H1 (cell line): ENCODE measurements around the gene LGR4. TPM values are rescaled to one million over a fixed set of nuclear protein-coding genes. Genes with fewer than 3 reads are reported as not detected.

Experiments
- CTCF ChIA-PET: fragments of 300-600 bp; sonication (Branson Sonifier 250); formaldehyde crosslinking; loops from one replicate; lab custom pipeline; 2021; ENCODE audit not compliant: partially characterized antibody; lab: Charles Lee
- POLR2A ChIA-PET: fragments of 300-600 bp; sonication (Branson Sonifier 250); formaldehyde crosslinking; loops from one replicate; lab custom pipeline; 2021; ENCODE audit warnings: inconsistent platforms; ENCODE audit not compliant: partially characterized antibody; lab: Charles Lee
- DNase-seq, 2 experiments: peaks; one replicate each; pipeline versions ENCODE4 v3.0.0 to v3.0.0-alpha.2; 2010 to 2022; ENCODE audit warnings: low spot score in 2 of 2, low read depth in 1 of 2, mixed read lengths in 1 of 2
- FAIRE-seq: peaks from 2 replicates; lab custom pipeline; 2011; peaks lifted over from hg19 to GRCh38; lab: Jason Lieb, UNC
- H2AFZ ChIP-seq: 2 replicates; pipeline ENCODE4 v1.8.1; 2012; ENCODE audit warnings: low read length, inconsistent platforms
- H2AK5ac ChIP-seq: 2 replicates; pipeline ENCODE4 v1.6.1; 2013; ENCODE audit warnings: low read depth, low read length
- H2BK120ac ChIP-seq: replicated peaks from 2 replicates; pipeline ENCODE3; 2013; ENCODE audit warnings: low read depth, low read length, inconsistent platforms
- H2BK12ac ChIP-seq: 2 replicates; pipeline ENCODE4 v1.6.1; 2013; ENCODE audit warnings: low read depth, low read length
- H2BK15ac ChIP-seq: 2 replicates; pipeline ENCODE4 v1.6.1; 2013; ENCODE audit warnings: low read length
- H2BK20ac ChIP-seq: 2 replicates; pipeline ENCODE4 v1.6.1; 2013; ENCODE audit warnings: low read length
- H2BK5ac ChIP-seq: 2 replicates; pipeline ENCODE4 v1.6.1; 2013; ENCODE audit warnings: low read depth, low read length
- H3K14ac ChIP-seq: 2 replicates; pipeline ENCODE4 v1.6.1; 2013; ENCODE audit warnings: inconsistent platforms; ENCODE audit not compliant: insufficient read length
- H3K18ac ChIP-seq: 2 replicates; pipeline ENCODE4 v1.6.1; 2013; ENCODE audit warnings: low read length; ENCODE audit errors: extremely low read depth
- H3K23ac ChIP-seq: 2 replicates; pipeline ENCODE4 v1.6.1; 2013; ENCODE audit warnings: inconsistent platforms; ENCODE audit not compliant: insufficient read length
- H3K23me2 ChIP-seq: 2 replicates; pipeline ENCODE4 v1.6.1; 2013; ENCODE audit warnings: low read depth, low read length
- H3K27ac ChIP-seq: 2 replicates; pipeline ENCODE4 v1.6.1; 2011; ENCODE audit warnings: low read depth, low read length, inconsistent platforms
- H3K27me3 ChIP-seq, 4 experiments: replicated peaks in 1 of 4; 1 replicate in 1 of 4; 2 replicates in 3 of 4; pipeline versions ENCODE4 v1.6.1 to v1.8.1; 2011 to 2013; ENCODE audit warnings: low read length in 3 of 4, mild to moderate bottlenecking in 3 of 4, inconsistent platforms in 2 of 4, mixed read lengths in 2 of 4, moderate library complexity in 1 of 4; ENCODE audit not compliant: control insufficient read depth in 3 of 4, insufficient read depth in 3 of 4; ENCODE audit errors: extremely low read depth in 1 of 4
- H3K36me3 ChIP-seq, 4 experiments: 2 replicates each; pipeline versions ENCODE4 v1.6.1 to v1.8.1; 2011 to 2013; ENCODE audit warnings: mild to moderate bottlenecking in 4 of 4, low read length in 3 of 4, moderate library complexity in 2 of 4, control low read depth in 1 of 4, inconsistent platforms in 1 of 4; ENCODE audit not compliant: insufficient read depth in 4 of 4, control insufficient read depth in 2 of 4
- H3K4ac ChIP-seq: replicated peaks from 2 replicates; pipeline ENCODE3; 2013; ENCODE audit warnings: low read length, low read depth, mixed read lengths, inconsistent platforms; ENCODE audit not compliant: insufficient read length
- H3K4me1 ChIP-seq, 4 experiments: replicated peaks in 1 of 4; 1 replicate in 1 of 4; 2 replicates in 3 of 4; pipeline versions ENCODE4 v1.6.1 to v1.8.1; 2011 to 2013; ENCODE audit warnings: low read length in 3 of 4, inconsistent platforms in 2 of 4, mixed read lengths in 1 of 4; ENCODE audit not compliant: insufficient read depth in 4 of 4, control insufficient read depth in 3 of 4
- H3K4me2 ChIP-seq, 2 experiments: 2 replicates each; pipeline versions ENCODE4 v1.6.1 to v1.8.1; 2011 to 2013; ENCODE audit warnings: low read depth in 2 of 2, low read length in 2 of 2, control low read depth in 1 of 2, inconsistent platforms in 1 of 2, mild to moderate bottlenecking in 1 of 2; ENCODE audit not compliant: insufficient read depth in 1 of 2
- H3K4me3 ChIP-seq, 4 experiments: fragments of 200-600, 300-600 bp in 1 of 4; sonication (generic), shearing (Covaris generic), sonication (Bioruptor Twin) in 1 of 4; 2 replicates each; pipeline versions ENCODE4 v1.5.1 to v1.8.1; 2011 to 2016; ENCODE audit warnings: low read length in 4 of 4, low read depth in 3 of 4, control low read depth in 2 of 4, inconsistent platforms in 2 of 4, mild to moderate bottlenecking in 2 of 4, mixed read lengths in 1 of 4, moderate library complexity in 1 of 4; ENCODE audit not compliant: insufficient read depth in 2 of 4; ENCODE audit errors: extremely low read depth in 1 of 4
- H3K56ac ChIP-seq: replicated peaks from 2 replicates; pipeline ENCODE3; 2013; ENCODE audit warnings: low read depth, mild to moderate bottlenecking, mixed read lengths, low read length, inconsistent platforms; ENCODE audit not compliant: insufficient read length
- H3K79me1 ChIP-seq: 2 replicates; pipeline ENCODE4 v1.6.1; 2013; ENCODE audit warnings: low read depth, low read length, control low read depth
- H3K79me2 ChIP-seq, 2 experiments: 2 replicates each; pipeline versions ENCODE4 v1.6.1 to v1.8.1; 2012 to 2013; ENCODE audit warnings: low read length in 2 of 2, mild to moderate bottlenecking in 2 of 2, inconsistent platforms in 1 of 2; ENCODE audit not compliant: insufficient read depth in 2 of 2, control insufficient read depth in 1 of 2
- H3K9ac ChIP-seq, 4 experiments: replicated peaks in 1 of 4; 1 replicate in 1 of 4; 2 replicates in 3 of 4; pipeline versions ENCODE4 v1.6.1 to v1.8.1; 2011 to 2013; ENCODE audit warnings: low read depth in 3 of 4, low read length in 3 of 4, control low read depth in 2 of 4, mild to moderate bottlenecking in 2 of 4, moderate library complexity in 2 of 4, inconsistent platforms in 1 of 4; ENCODE audit errors: extremely low read depth in 1 of 4
- H3K9me3 ChIP-seq, 2 experiments: 2 replicates each; pipeline versions ENCODE4 v1.6.1 to v1.8.1; 2012 to 2013; ENCODE audit warnings: mild to moderate bottlenecking in 2 of 2, moderate library complexity in 2 of 2, control low read depth in 1 of 2, inconsistent platforms in 1 of 2, low read depth in 1 of 2, low read length in 1 of 2, mixed read lengths in 1 of 2; ENCODE audit not compliant: insufficient read depth in 2 of 2
- H4K20me1 ChIP-seq, 2 experiments: replicated peaks in 1 of 2; 2 replicates each; pipeline versions ENCODE3 to v1.8.1; 2011 to 2013; ENCODE audit warnings: inconsistent platforms in 2 of 2, low read length in 2 of 2, mild to moderate bottlenecking in 1 of 2; ENCODE audit not compliant: insufficient read depth in 2 of 2, control insufficient read depth in 1 of 2
- H4K5ac ChIP-seq: 2 replicates; pipeline ENCODE4 v1.6.1; 2013; ENCODE audit warnings: low read length, low read depth, mixed read lengths, inconsistent platforms; ENCODE audit not compliant: insufficient read length
- H4K8ac ChIP-seq: 2 replicates; pipeline ENCODE4 v1.8.0; 2013; ENCODE audit warnings: mild to moderate bottlenecking, moderate library complexity, low read length, inconsistent platforms; ENCODE audit not compliant: insufficient read depth; ENCODE audit errors: extremely low read depth
- H4K91ac ChIP-seq: replicated peaks from 2 replicates; pipeline ENCODE3; 2013; ENCODE audit warnings: low read length, mixed read lengths, inconsistent platforms; ENCODE audit not compliant: insufficient read length
- BRCA1 ChIP-seq: IDR thresholded peaks from 2 replicates; pipeline ENCODE4 v1.6.1; 2012; ENCODE audit warnings: low read depth, low read length, improper control_type of control experiment
- CREB1 ChIP-seq: IDR thresholded peaks from 2 replicates; pipeline ENCODE4 v1.6.1; 2012; ENCODE audit warnings: inconsistent platforms
- SP2 ChIP-seq: IDR thresholded peaks from 2 replicates; pipeline ENCODE4 v1.6.1; 2012; ENCODE audit warnings: mild to moderate bottlenecking, low read length, inconsistent platforms
- SRF ChIP-seq: IDR thresholded peaks from 2 replicates; pipeline ENCODE4 v1.6.1; 2011; ENCODE audit warnings: mild to moderate bottlenecking, low read depth, low read length, moderate library complexity
- WGBS, 2 experiments: shearing (Covaris generic) in 1 of 2; methylation state at CpG; one replicate each; pipeline versions ENCODE4 v1.1.6 to v1.1.7; 2013 to 2015; ENCODE audit warnings: low lambda C conversion rate in 2 of 2, mixed read lengths in 2 of 2, inconsistent platforms in 1 of 2, low coverage in 1 of 2, missing lambda C conversion rate in 1 of 2; ENCODE audit not compliant: insufficient replicate concordance in 2 of 2, insufficient coverage in 1 of 2, insufficient read length in 1 of 2; ENCODE audit errors: extremely low coverage in 1 of 2, missing lambda C conversion rate in 1 of 2; 5-methylcytosine and 5-hydroxymethylcytosine counted together
- polyA plus RNA-seq, 7 experiments: library from polyadenylated mRNA; depleted of rRNA in 3 of 7; stranded (reverse) in 5 of 7; unstranded in 2 of 7; fragments of >200 nt in 5 of 7; fragments of 200-250 nt in 2 of 7; gene quantifications; 1 replicate in 5 of 7; 2 replicates in 1 of 7; 4 replicates in 1 of 7; pipeline versions ENCODE4 v1.2.1 to v1.2.3, GENCODE V29; 2011 to 2013; ENCODE audit warnings: missing spikeins in 2 of 7, mixed read lengths in 2 of 7
- total RNA-seq: library from RNA; stranded (reverse); fragmentation: NEBNext Ultra II Directional; extraction: Animal tissue kit (Norgen Biotek cat#: 25700); gene quantifications from 2 replicates; pipeline ENCODE4 v1.2.1, GENCODE V29; 2021

The LGR4 gene
- total and polyA plus RNA-seq, 2 of the 8 experiments (the other 6 are each of a cell fraction or from before 2014, with no cell fraction given): 26.6 to 61.7 TPM

DNA sequence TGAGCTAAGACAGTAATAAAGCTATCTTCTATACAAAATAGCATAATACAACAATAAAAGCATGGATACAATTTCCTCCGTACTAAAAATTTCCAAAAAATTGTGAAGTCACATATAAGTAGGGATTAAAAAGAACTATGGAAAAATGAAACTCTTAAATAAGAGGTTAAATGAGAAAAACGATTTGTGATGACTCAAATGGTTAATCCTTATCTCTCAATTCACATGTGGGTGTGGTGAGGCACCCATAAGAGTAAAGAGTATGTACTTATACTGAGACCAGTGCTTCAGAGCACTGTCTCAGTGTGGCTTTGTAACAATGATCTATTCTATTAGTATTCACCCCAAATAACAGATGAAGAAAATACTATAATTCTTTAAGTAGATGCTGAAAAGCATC, 84.6 kb downstream of the LGR4 start:
- H3K27ac ChIP-seq: no peak overlapping the region
- H3K14ac ChIP-seq: no peak overlapping the region
- H3K56ac ChIP-seq: no peak overlapping the region
- H3K4ac ChIP-seq: no peak overlapping the region
- no peak overlapping the region for H2AK5ac ChIP-seq
- no peak overlapping the region for H2BK5ac ChIP-seq
- H3K79me2 ChIP-seq: peaks cover 0 to 27% of the 10 kb centered on the region in 2 experiments; a peak in 2 of 4 replicates
- H3K18ac ChIP-seq: no peak overlapping the region
- no peak overlapping the region for H2BK12ac ChIP-seq
- H4K91ac ChIP-seq: no peak overlapping the region
- H3K4me1 ChIP-seq: peaks cover 4 to 19% (median 9%) of the 10 kb centered on the region in 4 experiments; a peak in 5 of 7 replicates
- peaks cover 0 to 65% (median 17%) of the 10 kb centered on the region in 4 experiments; a peak in 7 of 8 replicates for H3K36me3 ChIP-seq
- CTCF ChIA-PET: interaction anchor here (0.5 to 2.4 kb wide), 3 partner anchors 98 to 658 kb away, joined by 3 to 10 read pairs (median 3); no protein-coding TSS in a partner anchor
- H3K79me1 ChIP-seq: no peaks in the 10 kb centered on the region
- no peak overlapping the region for H3K9ac ChIP-seq
- H3K4me3 ChIP-seq: no peak overlapping the region
- 59% methylated on average over 2 of the region's 2 CpGs; no CpG with 5 or more reads in 1 of the 2 experiments for WGBS, 2 experiments
- no peaks in the 10 kb centered on the region for H3K9me3 ChIP-seq
- H3K23ac ChIP-seq: no peak overlapping the region
- H2AFZ ChIP-seq: no peak overlapping the region
- no peak for DNase-seq
- H3K4me2 ChIP-seq: no peak overlapping the region
- no peak overlapping the region for H2BK15ac ChIP-seq
- peaks cover 0 to 2% of the 10 kb centered on the region in 2 experiments for H4K20me1 ChIP-seq
- no peak overlapping the region for H4K5ac ChIP-seq
- H3K23me2 ChIP-seq: no peaks in the 10 kb centered on the region; the same call in 1 of the 2 replicates
- no peak overlapping the region for H2BK20ac ChIP-seq
- no peak overlapping the region for H4K8ac ChIP-seq
- FAIRE-seq: no peak
- H2BK120ac ChIP-seq: no peak overlapping the region
- no peaks in the 10 kb centered on the region for H3K27me3 ChIP-seq
- POLR2A ChIA-PET: interaction anchor here (1.6 kb wide), 1 partner anchor 14 kb away, joined by 3 read pairs; no protein-coding TSS in a partner anchor
- TF ChIP-seq CREB1: no peak
- TF ChIP-seq SP2: no peak
- TF ChIP-seq SRF: no peak
- TF ChIP-seq BRCA1: no peak
